Fibroblast of lung (primary cell): ENCODE results near the gene MIA2.
"Not testable (repeated sequence)": the region's sequence is repeated elsewhere in the genome, so short reads cannot be mapped to it uniquely, and the experiment has no call there.

Experiments used
- EZH2 ChIP-seq: IDR thresholded peaks from 2 replicates; pipeline ENCODE4 v1.5.1; 2012; ENCODE audit warnings: low read length, control low read depth, mild to moderate bottlenecking; ENCODE audit errors: missing control alignments
- TF ChIP-seq, protein P1 (sequence below), 2 donors: IDR thresholded peaks in 1 of 2; conservative IDR thresholded peaks in 1 of 2; 1 replicate in 1 of 2; 2 replicates in 1 of 2; pipeline ENCODE4 v1.5.1; 2011 to 2012; ENCODE audit warnings: low read length in 2 of 2, control low read depth in 1 of 2, inconsistent platforms in 1 of 2, low read depth in 1 of 2, mild to moderate bottlenecking in 1 of 2

DNA sequence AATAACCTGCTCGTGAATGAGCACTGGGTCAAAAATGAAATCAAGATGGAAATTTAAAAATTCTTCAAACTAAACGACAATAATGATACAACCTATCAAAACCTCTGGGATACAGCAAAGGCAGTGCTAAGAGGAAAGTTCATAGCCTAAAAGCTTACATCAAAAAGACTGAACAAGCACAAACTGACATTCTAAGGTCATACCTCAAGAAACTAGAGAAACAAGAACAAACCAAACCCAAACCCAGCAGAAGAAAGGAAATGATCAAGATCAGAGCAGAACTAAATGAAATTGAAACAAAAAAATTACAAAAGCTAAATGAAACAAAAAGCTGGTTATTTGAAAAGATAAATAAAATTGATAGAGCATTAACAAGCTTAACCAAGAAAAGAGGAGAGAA, 26.3 kb upstream of the MIA2 start:
- TF ChIP-seq, protein P1, sequence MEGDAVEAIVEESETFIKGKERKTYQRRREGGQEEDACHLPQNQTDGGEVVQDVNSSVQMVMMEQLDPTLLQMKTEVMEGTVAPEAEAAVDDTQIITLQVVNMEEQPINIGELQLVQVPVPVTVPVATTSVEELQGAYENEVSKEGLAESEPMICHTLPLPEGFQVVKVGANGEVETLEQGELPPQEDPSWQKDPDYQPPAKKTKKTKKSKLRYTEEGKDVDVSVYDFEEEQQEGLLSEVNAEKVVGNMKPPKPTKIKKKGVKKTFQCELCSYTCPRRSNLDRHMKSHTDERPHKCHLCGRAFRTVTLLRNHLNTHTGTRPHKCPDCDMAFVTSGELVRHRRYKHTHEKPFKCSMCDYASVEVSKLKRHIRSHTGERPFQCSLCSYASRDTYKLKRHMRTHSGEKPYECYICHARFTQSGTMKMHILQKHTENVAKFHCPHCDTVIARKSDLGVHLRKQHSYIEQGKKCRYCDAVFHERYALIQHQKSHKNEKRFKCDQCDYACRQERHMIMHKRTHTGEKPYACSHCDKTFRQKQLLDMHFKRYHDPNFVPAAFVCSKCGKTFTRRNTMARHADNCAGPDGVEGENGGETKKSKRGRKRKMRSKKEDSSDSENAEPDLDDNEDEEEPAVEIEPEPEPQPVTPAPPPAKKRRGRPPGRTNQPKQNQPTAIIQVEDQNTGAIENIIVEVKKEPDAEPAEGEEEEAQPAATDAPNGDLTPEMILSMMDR (conservative IDR thresholded peaks at IDR 0.05 in 1 of 2, IDR thresholded peaks at IDR 0.05 in 1 of 2; ENCODE audit: low read depth in 1 of 2, low read length in 2 of 2), result not testable (repeated sequence)
- TF ChIP-seq EZH2, result not testable (repeated sequence)
